ENCODE measurements around the gene GPR42. TPM values are rescaled to one million over a fixed set of nuclear protein-coding genes. Genes with fewer than 3 reads are reported as not detected.

The GPR42 gene
- total and polyA plus RNA-seq, 9 donors: not detected

DNA sequence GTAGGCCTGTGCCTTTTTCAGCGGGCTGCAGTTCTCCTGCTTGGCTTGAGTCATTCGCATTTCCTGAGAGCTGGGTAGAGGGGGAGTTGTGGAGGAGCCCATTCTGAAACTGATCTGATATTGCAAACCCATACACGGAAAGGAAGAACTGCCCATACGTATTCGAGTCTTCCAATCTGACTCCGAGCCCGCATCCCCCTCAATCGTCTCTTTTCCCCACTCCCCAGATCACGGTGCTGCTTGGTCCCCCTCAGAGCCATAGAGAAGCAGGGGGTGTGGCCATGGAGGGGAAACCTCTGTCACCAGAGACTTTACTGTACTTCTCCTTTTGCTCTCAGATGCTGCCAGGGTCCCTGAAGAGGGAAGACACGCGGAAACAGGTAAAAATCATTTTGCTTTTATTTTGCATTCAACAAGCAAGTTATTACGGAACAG is 42.0 kb upstream of the GPR42 start, which contains the start of gene CD22:
Gene CD22, plus strand, starts transcription at position 337 of the 435 bp plus-strand sequence. CDS start 2,854 bp downstream, outside the sequence.
- TF ChIP-seq POLR2A (IDR thresholded peaks at IDR 0.05) (no peak), EP300 (IDR thresholded peaks at IDR 0.05) (no peak)
- TF ChIP-seq, protein P1, sequence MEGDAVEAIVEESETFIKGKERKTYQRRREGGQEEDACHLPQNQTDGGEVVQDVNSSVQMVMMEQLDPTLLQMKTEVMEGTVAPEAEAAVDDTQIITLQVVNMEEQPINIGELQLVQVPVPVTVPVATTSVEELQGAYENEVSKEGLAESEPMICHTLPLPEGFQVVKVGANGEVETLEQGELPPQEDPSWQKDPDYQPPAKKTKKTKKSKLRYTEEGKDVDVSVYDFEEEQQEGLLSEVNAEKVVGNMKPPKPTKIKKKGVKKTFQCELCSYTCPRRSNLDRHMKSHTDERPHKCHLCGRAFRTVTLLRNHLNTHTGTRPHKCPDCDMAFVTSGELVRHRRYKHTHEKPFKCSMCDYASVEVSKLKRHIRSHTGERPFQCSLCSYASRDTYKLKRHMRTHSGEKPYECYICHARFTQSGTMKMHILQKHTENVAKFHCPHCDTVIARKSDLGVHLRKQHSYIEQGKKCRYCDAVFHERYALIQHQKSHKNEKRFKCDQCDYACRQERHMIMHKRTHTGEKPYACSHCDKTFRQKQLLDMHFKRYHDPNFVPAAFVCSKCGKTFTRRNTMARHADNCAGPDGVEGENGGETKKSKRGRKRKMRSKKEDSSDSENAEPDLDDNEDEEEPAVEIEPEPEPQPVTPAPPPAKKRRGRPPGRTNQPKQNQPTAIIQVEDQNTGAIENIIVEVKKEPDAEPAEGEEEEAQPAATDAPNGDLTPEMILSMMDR (IDR thresholded peaks at IDR 0.05): no peak
- Histone ChIP-seq H3K4me1 (ENCODE audit: insufficient read depth) (no peaks in the 10 kb centered on the region), H3K27ac (no peak within 1 kb of the TSS), H3K9me3 (no peaks in the 10 kb centered on the region), H3K4me3 (no peak within 1 kb of the TSS), H3K27me3 (no peaks in the 10 kb centered on the region), H3K36me3 (no peaks in the 10 kb centered on the region)
- 84 to 89% (median 86%) methylated on average over 12 of the region's 12 CpGs for WGBS, 3 donors
- intact Hi-C loops (cut with DNase I): no loop called here
- no peak for DNase-seq

DNA sequence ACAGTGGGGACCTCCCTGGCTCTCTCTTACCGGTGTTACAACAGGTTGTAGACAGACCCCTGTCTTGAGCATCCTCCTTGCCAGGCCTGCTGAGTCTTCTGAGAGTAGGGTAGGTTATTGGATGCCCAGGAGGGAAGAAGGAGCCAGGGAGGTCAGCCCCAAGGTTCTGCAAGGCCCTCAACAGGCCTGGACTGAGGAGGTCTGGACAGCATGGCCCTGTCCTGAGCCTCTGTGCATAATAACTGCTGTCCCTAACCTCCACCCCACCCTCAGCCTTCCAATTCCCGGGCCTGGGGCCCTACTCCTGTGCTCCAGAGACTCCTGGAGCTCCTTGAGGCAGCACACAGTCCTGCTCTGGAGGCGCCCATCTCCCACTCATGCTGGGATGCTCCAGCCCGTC is 41.5 kb upstream of the GPR42 start:
- Histone ChIP-seq H3K9me3 (no peaks in the 10 kb centered on the region), H3K36me3 (no peaks in the 10 kb centered on the region), H3K27ac (no peak overlapping the region), H3K4me3 (no peak overlapping the region), H3K27me3 (no peaks in the 10 kb centered on the region), H3K4me1 (ENCODE audit: insufficient read depth) (no peaks in the 10 kb centered on the region)
- WGBS, 3 donors: 82 to 91% (median 89%) methylated on average over 3 to 4 of the region's 4 CpGs
- no peak for DNase-seq
- TF ChIP-seq, protein P1 (IDR thresholded peaks at IDR 0.05): no peak
- intact Hi-C loops (cut with DNase I): no loop called here

DNA sequence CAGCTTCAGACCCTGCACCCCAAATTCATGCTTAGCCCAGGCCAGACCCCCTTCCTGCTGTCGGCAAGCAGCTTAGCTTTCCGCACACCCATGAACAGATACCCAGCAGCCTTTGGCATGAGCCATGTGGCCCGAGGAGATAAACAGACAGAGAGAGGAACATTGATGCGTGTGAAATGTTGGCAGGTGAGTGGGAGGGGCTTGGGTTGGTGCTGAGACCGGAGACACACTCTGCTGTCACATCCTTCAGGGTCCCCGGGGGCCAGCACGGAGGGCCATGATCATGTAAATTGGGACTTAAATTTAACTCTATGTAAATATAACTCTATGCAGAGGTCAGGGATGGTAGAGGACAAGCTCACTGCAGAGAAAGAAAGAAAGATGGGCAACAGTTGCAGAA is 40.4 kb upstream of the GPR42 start:
- Histone ChIP-seq H3K27ac (no peak overlapping the region), H3K9me3 (no peaks in the 10 kb centered on the region), H3K4me3 (no peak overlapping the region), H3K27me3 (no peaks in the 10 kb centered on the region), H3K4me1 (ENCODE audit: insufficient read depth) (no peaks in the 10 kb centered on the region), H3K36me3 (no peaks in the 10 kb centered on the region)
- 76 to 84% (median 79%) methylated on average over 7 of the region's 7 CpGs for WGBS, 3 donors
- intact Hi-C loops (cut with DNase I): no loop called here
- no peak for DNase-seq
- no peak for TF ChIP-seq EP300 (IDR thresholded peaks at IDR 0.05)
- TF ChIP-seq, protein P1 (IDR thresholded peaks at IDR 0.05): no peak
- TF ChIP-seq POLR2A (IDR thresholded peaks at IDR 0.05): no peak

DNA sequence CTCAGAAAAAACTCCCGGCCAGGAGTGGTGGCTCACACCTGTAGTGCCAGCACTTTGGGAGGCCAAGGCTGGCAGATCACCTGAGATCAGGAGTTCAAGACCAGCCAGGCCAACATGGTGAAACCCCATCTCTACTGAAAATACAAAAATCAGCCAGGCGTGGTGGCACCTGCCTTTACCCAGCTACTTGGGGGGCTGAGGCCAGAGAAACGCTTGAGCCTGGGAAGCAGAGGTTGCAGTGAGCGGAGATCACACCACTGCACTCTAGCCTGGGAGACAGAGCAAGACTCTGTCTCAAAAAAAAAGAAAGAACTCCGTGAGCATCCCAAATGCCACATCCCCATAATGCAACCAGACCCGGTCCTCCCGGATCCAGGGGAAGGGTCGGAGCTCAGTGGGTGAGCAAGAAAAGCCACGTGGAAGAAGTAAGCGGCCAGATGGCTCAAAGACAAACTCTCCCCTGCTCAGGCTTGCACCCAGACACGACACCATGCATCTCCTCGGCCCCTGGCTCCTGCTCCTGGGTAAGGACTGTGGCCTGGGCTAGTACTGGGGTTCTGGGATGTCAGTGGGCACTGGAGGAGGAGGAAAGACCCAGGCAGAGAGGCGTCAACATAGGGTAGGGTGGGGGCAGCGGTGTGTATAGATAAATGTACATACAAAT is 39.2 kb upstream of the GPR42 start:
- Histone ChIP-seq H3K36me3 (no peaks in the 10 kb centered on the region), H3K4me1 (ENCODE audit: insufficient read depth) (no peaks in the 10 kb centered on the region), H3K9me3 (no peaks in the 10 kb centered on the region), H3K27ac (peak overlapping the region in 1 of 2 donors; percentile 8), H3K27me3 (no peaks in the 10 kb centered on the region), H3K4me3 (no peak overlapping the region)
- intact Hi-C loops (cut with DNase I): no loop called here
- DNase-seq: no peak
- 54 to 66% (median 63%) methylated on average over 14 of the region's 14 CpGs for WGBS, 3 donors
- TF ChIP-seq POLR2A (IDR thresholded peaks at IDR 0.05): no peak
- no peak for TF ChIP-seq EP300 (IDR thresholded peaks at IDR 0.05)
- TF ChIP-seq, protein P1 (IDR thresholded peaks at IDR 0.05): no peak

Measured in ovary (tissue), 9 donors.